Central memory CD8-positive, alpha-beta T cell (primary cell): ENCODE data around the gene ASAH2B.
"Not testable (repeated sequence)": the region's sequence is repeated elsewhere in the genome, so short reads cannot be mapped to it uniquely, and the experiment has no call there.

Experiments used
- ATAC-seq: fragments of 150-1000 bp; cut with Tn5 transposase; replicated peaks from 2 replicates; pipeline ENCODE4 v1.10.0; 2022; ENCODE audit warnings: mild to moderate bottlenecking, moderate FRiP score, moderate number of reproducible peaks; ENCODE audit not compliant: poor library complexity, severe bottlenecking; ENCODE audit errors: extremely low read depth
- DNase-seq, 2 donors: peaks; one replicate each; pipeline ENCODE4 v3.0.0; 2021; ENCODE audit warnings: low spot score in 2 of 2
- H3K27ac Mint-ChIP-seq: one replicate; pipeline ENCODE4 v1.8.0; 2022; ENCODE audit warnings: low read depth, mild to moderate bottlenecking, moderate library complexity, mixed read lengths
- H3K27me3 Mint-ChIP-seq: one replicate; pipeline ENCODE4 v1.8.0; 2022; ENCODE audit warnings: mixed read lengths
- H3K36me3 Mint-ChIP-seq: one replicate; pipeline ENCODE4 v1.8.0; 2022; ENCODE audit warnings: mild to moderate bottlenecking, moderate library complexity, mixed read lengths; ENCODE audit not compliant: insufficient read depth
- H3K4me1 Mint-ChIP-seq: one replicate; pipeline ENCODE4 v1.8.0; 2022; ENCODE audit warnings: mixed read lengths
- H3K4me3 Mint-ChIP-seq: one replicate; pipeline ENCODE4 v1.8.0; 2022; ENCODE audit warnings: mild to moderate bottlenecking, moderate library complexity, mixed read lengths
- H3K9me3 Mint-ChIP-seq: one replicate; pipeline ENCODE4 v1.8.0; 2022; ENCODE audit warnings: mixed read lengths

The ASAH2B gene

DNA sequence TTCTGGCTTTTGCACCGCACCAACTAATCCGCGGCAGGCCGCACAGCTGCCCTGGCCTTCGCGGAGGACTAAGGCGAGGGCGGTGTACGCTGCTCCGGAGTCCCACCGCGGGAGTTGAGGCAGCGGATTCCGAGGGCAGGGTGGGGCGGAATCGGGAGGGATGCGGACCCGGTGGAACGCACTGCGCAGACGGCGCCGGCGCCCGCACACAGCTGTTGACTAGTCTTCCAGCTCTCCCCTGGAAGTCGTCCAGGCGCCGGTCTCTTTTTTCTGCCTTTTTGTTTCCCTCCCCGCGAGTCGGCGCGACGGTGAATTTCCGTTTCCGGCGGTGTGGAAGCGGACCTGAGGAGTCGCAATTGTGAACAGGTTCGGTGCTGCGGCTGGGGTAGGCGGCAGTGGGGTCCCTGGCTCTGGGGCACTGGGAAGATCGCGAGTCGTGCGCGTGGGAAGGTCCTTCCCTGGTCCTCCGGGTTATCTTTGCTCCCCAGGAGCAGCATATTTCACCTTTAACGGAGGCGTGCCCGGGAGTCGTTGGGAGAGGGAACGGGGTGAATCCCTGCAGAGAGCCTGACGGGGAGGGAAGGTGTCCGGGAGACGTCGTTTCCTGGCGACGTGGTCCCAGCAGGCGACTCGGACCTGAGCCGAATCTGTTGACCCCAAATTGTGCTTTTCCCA is at the start of gene ASAH2B:
Gene ASAH2B (plus strand): TSS at position 319 of the 675 bp plus-strand sequence. CDS start 5,195 bp downstream, outside the sequence.
- H3K9me3 Mint-ChIP-seq: no peaks in the 10 kb centered on the region

DNA sequence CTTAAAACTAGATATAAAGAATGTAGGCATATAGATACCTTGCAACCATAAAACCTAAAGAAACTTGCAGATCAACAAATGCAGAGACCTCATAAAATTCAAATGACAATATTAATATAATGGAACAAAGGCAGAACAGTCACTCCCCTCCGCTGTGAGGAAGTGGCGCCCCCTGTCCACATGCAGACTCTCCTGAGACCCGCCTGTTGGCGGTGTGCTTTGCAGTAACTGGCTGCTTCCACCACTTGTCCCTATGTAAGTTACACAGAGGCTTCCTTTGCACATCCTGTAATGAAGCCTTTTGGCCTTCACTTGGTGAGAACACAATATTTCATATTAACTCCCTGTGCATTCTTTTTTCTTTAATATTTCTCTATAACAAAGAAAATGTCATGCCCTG is 41.9 kb upstream of the ASAH2B start:
- H3K4me3 Mint-ChIP-seq, H3K9me3 Mint-ChIP-seq, H3K4me1 Mint-ChIP-seq, H3K36me3 Mint-ChIP-seq, H3K27ac Mint-ChIP-seq, ATAC-seq, DNase-seq: not testable (repeated sequence)
- peaks cover 14% of the 10 kb centered on the region for H3K27me3 Mint-ChIP-seq

More for the DNA sequence above, at the start of gene ASAH2B:
- Mint-ChIP-seq H3K27ac (peak within 1 kb of the TSS; percentile 99), H3K36me3 (peaks cover 10% of the 10 kb centered on the region), H3K4me1 (peaks cover 24% of the 10 kb centered on the region), H3K4me3 (peak within 1 kb of the TSS; percentile 100), H3K27me3 (no peaks in the 10 kb centered on the region)
- ATAC-seq: peak; percentile 72
- DNase-seq: peak; percentile 47 to 65

- H3K4me1 Mint-ChIP-seq, H3K27ac Mint-ChIP-seq, H3K4me3 Mint-ChIP-seq, H3K9me3 Mint-ChIP-seq, ATAC-seq, DNase-seq, H3K27me3 Mint-ChIP-seq, H3K36me3 Mint-ChIP-seq: not testable (repeated sequence)
Observed at GRCh38 chr10:50701947-50702346, 37.8 kb upstream of the ASAH2B start.

GRCh38 chr10:50702997-50703396 is 36.7 kb upstream of the ASAH2B start:
- H3K4me3 Mint-ChIP-seq, H3K4me1 Mint-ChIP-seq, H3K27me3 Mint-ChIP-seq, H3K9me3 Mint-ChIP-seq, DNase-seq, H3K36me3 Mint-ChIP-seq, H3K27ac Mint-ChIP-seq, ATAC-seq: not testable (repeated sequence)

- H3K4me3 Mint-ChIP-seq, H3K4me1 Mint-ChIP-seq, ATAC-seq, H3K36me3 Mint-ChIP-seq, H3K27me3 Mint-ChIP-seq, H3K27ac Mint-ChIP-seq, H3K9me3 Mint-ChIP-seq, DNase-seq: not testable (repeated sequence)
Observed at GRCh38 chr10:50704436-50705079, 35.2 kb upstream of the ASAH2B start.

DNA sequence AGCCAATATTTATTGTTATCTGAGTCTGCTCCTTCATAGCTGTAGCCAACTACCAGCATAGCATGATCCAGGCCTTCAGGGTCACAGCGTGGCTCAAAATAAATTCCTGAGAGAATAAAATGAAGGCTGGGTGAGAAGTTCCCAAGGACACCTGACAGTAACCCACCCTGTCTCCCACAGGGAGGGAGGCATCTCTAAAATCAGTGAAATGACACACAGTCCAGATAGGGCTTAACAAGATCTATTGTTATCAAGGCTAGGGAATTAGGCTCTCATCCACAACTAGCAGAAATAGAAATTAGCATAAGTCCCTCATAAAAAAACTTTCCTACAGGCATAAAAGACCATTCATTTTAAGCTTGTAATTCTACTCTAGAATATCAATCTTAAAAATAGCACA is 33.7 kb upstream of the ASAH2B start:
- not testable (repeated sequence) for DNase-seq, H3K4me3 Mint-ChIP-seq, H3K4me1 Mint-ChIP-seq, H3K27ac Mint-ChIP-seq, ATAC-seq, H3K36me3 Mint-ChIP-seq, H3K9me3 Mint-ChIP-seq, H3K27me3 Mint-ChIP-seq

DNA sequence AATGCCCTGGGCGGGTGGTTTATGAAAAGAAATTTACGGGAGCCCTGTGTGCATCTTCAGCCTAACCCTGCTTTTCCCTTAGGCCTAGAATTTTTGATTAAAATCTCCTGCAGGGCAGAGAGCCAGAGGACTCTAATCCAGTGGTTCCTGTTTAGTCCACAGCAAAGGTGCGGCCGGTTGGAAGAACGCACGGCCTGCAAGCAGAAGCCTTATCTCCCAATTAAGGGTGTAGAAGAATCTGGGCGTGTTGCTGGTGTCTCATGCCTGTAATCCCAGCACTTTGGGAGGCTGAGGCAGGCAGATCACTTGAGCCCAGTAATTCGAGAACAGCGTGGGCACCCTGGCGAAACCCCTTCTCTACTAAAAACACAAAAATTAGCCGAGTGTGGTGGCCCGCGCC is 29.5 kb upstream of the ASAH2B start:
- DNase-seq, H3K36me3 Mint-ChIP-seq, H3K9me3 Mint-ChIP-seq, H3K27ac Mint-ChIP-seq, H3K4me1 Mint-ChIP-seq, H3K27me3 Mint-ChIP-seq, ATAC-seq, H3K4me3 Mint-ChIP-seq: not testable (repeated sequence)

- peaks cover 61% of the 10 kb centered on the region for H3K27me3 Mint-ChIP-seq
- H3K4me3 Mint-ChIP-seq, H3K27ac Mint-ChIP-seq, DNase-seq, H3K4me1 Mint-ChIP-seq, H3K36me3 Mint-ChIP-seq, H3K9me3 Mint-ChIP-seq: not testable (repeated sequence)
- peak; percentile 19 for ATAC-seq
Observed at GRCh38 chr10:50723812-50724211, 15.9 kb upstream of the ASAH2B start.

- H3K4me1 Mint-ChIP-seq, DNase-seq, H3K4me3 Mint-ChIP-seq, ATAC-seq, H3K27ac Mint-ChIP-seq, H3K9me3 Mint-ChIP-seq, H3K36me3 Mint-ChIP-seq: not testable (repeated sequence)
- H3K27me3 Mint-ChIP-seq: peaks cover 70% of the 10 kb centered on the region
Observed at GRCh38 chr10:50728112-50728511, 11.6 kb upstream of the ASAH2B start.

DNA sequence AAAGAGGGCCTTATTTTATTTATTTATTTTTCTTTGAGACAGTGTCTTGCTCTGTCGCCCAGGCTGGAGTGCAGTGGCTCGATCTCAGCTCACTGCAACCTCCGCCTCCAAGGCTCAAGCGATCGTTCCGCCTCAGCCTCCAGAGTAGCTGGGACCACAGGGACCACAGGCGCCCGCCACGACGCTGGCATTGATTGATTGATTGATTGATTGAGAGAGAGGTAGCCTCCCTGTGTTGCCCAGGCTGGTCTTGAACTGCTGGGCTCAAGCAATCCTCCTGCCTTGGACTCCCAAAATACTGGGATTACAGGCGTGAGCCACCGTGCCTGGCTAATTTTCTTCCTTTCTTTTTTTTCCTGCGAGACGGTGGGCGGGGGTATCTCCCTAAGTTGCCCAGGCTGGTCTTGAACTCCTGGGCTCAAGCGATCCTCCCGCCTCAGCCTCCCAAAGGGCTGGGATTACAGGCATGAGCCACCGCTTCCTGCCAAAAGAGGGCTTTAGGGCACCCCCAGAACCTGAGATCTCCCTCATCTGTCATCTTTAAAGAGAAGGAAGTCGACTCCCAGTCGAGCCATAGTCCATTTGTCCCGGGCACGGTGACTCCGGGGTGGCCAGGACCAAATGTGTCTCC is 634 bp upstream of the ASAH2B start:
- peaks cover 24% of the 10 kb centered on the region for H3K4me1 Mint-ChIP-seq
- not testable (repeated sequence) for H3K27me3 Mint-ChIP-seq, DNase-seq, H3K9me3 Mint-ChIP-seq, H3K36me3 Mint-ChIP-seq
- peak; percentile 20 for ATAC-seq
- H3K4me3 Mint-ChIP-seq: peak overlapping the region; percentile 100
- H3K27ac Mint-ChIP-seq: peak overlapping the region; percentile 99

GRCh38 chr10:50740293-50740648 is 535 bp downstream of the ASAH2B start:
- peak; percentile 58 for ATAC-seq
- Mint-ChIP-seq H3K27ac (peak overlapping the region; percentile 99), H3K27me3 (no peaks in the 10 kb centered on the region), H3K36me3 (peaks cover 10% of the 10 kb centered on the region), H3K9me3 (no peaks in the 10 kb centered on the region), H3K4me3 (peak overlapping the region; percentile 100), H3K4me1 (peaks cover 24% of the 10 kb centered on the region)
- no peak for DNase-seq

DNA sequence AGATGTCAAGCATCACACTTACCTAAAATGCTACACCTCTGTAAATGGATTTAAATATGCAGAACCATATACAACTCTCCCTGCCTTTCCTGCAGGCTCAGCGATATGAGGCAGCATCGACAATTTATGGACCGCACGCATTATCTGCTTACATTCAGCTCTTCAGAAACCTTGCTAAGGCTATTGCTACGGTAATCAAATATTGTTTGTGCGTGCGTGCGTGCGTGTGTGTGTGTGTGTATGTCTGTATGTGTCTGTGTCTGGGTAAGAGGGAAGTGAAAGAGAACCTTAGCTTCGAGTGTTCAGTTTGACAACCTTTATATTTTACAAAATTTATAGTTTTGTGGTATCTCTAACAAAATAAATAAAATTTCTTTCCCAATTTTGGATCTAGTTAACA is 3.1 kb downstream of the ASAH2B start:
- H3K27ac Mint-ChIP-seq: not testable (repeated sequence)

More for the DNA sequence above, 3.1 kb downstream of the ASAH2B start:
- not testable (repeated sequence) for H3K36me3 Mint-ChIP-seq, H3K9me3 Mint-ChIP-seq, DNase-seq, H3K27me3 Mint-ChIP-seq, ATAC-seq, H3K4me3 Mint-ChIP-seq
- H3K4me1 Mint-ChIP-seq: peaks cover 24% of the 10 kb centered on the region
